ENCODE results near the gene DENR. TPM values are rescaled to one million over a fixed set of nuclear protein-coding genes. Genes with fewer than 3 reads are reported as not detected.

DENR gene
- total and polyA plus RNA-seq, 2 of the 13 experiments (the other 11 are each of a cell fraction or from before 2014, with no cell fraction given), result 30.0 to 59.1 TPM

- TF ChIP-seq SP1 (IDR thresholded peaks at IDR 0.05) (no peak), SP1 (CRISPR knock-in tag; IDR thresholded peaks at IDR 0.05) (no peak), ZNF749 (CRISPR knock-in tag; IDR thresholded peaks at IDR 0.05; ENCODE audit: borderline replicate concordance) (no peak), ZNF24 (IDR thresholded peaks at IDR 0.05) (no peak), TMF1 (CRISPR knock-in tag; IDR thresholded peaks at IDR 0.05; ENCODE audit: low read depth) (no peak), AKNA (CRISPR knock-in tag; IDR thresholded peaks at IDR 0.05; ENCODE audit: borderline replicate concordance) (no peak), EP300 (IDR thresholded peaks at IDR 0.05; ENCODE audit: low read depth in 2 of 2, low read length in 2 of 2) (peak in 1 of 2 experiments; percentile 33; a peak in 2 of 4 replicates), EP300 (CRISPR knock-in tag; IDR thresholded peaks at IDR 0.05; ENCODE audit: borderline replicate concordance) (no peak), GABPA (IDR thresholded peaks at IDR 0.05; ENCODE audit: low read depth, low read length) (no peak), GABPA (CRISPR knock-in tag; IDR thresholded peaks at IDR 0.05; ENCODE audit: low read depth) (0 out of 2 replicates have a peak, but pooled peaks have one; percentile 14), SNAPC5 (CRISPR knock-in tag; IDR thresholded peaks at IDR 0.05; ENCODE audit: borderline replicate concordance) (no peak), ZNF629 (CRISPR knock-in tag; conservative IDR thresholded peaks at IDR 0.05) (no peak), SRSF9 (IDR thresholded peaks at IDR 0.05; ENCODE audit: borderline replicate concordance, insufficient read depth, low read depth, low read length, poor library complexity, severe bottlenecking) (no peak), NCOA5 (CRISPR knock-in tag; IDR thresholded peaks at IDR 0.05) (no peak), TAF1 (CRISPR knock-in tag; IDR thresholded peaks at IDR 0.05) (no peak), SRY (CRISPR knock-in tag; IDR thresholded peaks at IDR 0.05) (no peak), MZF1 (CRISPR knock-in tag; IDR thresholded peaks at IDR 0.05; ENCODE audit: borderline replicate concordance) (no peak), RXRB (CRISPR knock-in tag; IDR thresholded peaks at IDR 0.05; ENCODE audit: borderline replicate concordance) (peak; percentile 48; the same call in 1 of the 2 replicates), ATF3 (CRISPR knock-in tag; IDR thresholded peaks at IDR 0.05) (peak; percentile 31; the same call in 1 of the 2 replicates), PAXIP1 (CRISPR knock-in tag; conservative IDR thresholded peaks at IDR 0.05) (peak; percentile 48), HDAC6 (IDR thresholded peaks at IDR 0.05; ENCODE audit: low read depth, low read length) (no peak), SP4 (CRISPR knock-in tag; IDR thresholded peaks at IDR 0.05) (no peak)
These were observed 26.5 kb upstream of the DENR start (continued) for GRCh38 chr12:122726080-122726558.
